GM19467 (cell line): Measurements from ENCODE around the gene KRTAP2-2.
"Not testable (repeated sequence)": the region's sequence is repeated elsewhere in the genome, so short reads cannot be mapped to it uniquely, and the experiment has no call there.

Experiments used
- ATAC-seq: cut with Tn5 transposase; IDR thresholded peaks from one replicate; pipeline ENCODE4 v1.9.1; 2021; ENCODE audit warnings: mild to moderate bottlenecking, moderate library complexity; ENCODE audit not compliant: unreplicated experiment

The KRTAP2-2 gene

GRCh38 chr17:41055130-41055529 lies at the start of gene KRTAP2-2:
Gene KRTAP2-2, minus strand, starts transcription at chr17:41055230. Its CDS starts 19 bp downstream, at chr17:41055211.
- not testable (repeated sequence) for ATAC-seq

GRCh38 chr17:41104386-41105038 lies 49.5 kb upstream of the KRTAP2-2 start:
- not testable (repeated sequence) for ATAC-seq

GRCh38 chr17:41103896-41104295 lies 48.9 kb upstream of the KRTAP2-2 start:
- ATAC-seq = no peak

- ATAC-seq = no peak
These were observed 46.7 kb upstream of the KRTAP2-2 start, which contains the start of gene KRTAP4-16 for GRCh38 chr17:41101586-41102259. Gene KRTAP4-16, minus strand, starts transcription at chr17:41102209. Its CDS starts 0 bp downstream, at chr17:41102209.

- not testable (repeated sequence) for ATAC-seq
These were observed 44.9 kb upstream of the KRTAP2-2 start for GRCh38 chr17:41099682-41100480.

GRCh38 chr17:41098481-41098880 lies 43.5 kb upstream of the KRTAP2-2 start:
- ATAC-seq = no peak

GRCh38 chr17:41098042-41098441 lies 43.0 kb upstream of the KRTAP2-2 start, which contains the start of gene KRTAP4-8:
Gene KRTAP4-8, minus strand, starts transcription at chr17:41098142. Its CDS starts 58 bp downstream, at chr17:41098084.
- no peak for ATAC-seq

GRCh38 chr17:41096055-41096454 lies 41.0 kb upstream of the KRTAP2-2 start:
- ATAC-seq = no peak

- ATAC-seq = not testable (repeated sequence)
These were observed 33.8 kb upstream of the KRTAP2-2 start for GRCh38 chr17:41088760-41089352.

- ATAC-seq = not testable (repeated sequence)
These were observed 29.2 kb upstream of the KRTAP2-2 start, which contains the start of gene KRTAP4-7 for GRCh38 chr17:41084100-41084856. Gene KRTAP4-7, plus strand, starts transcription at chr17:41084150. Its CDS starts 57 bp downstream, at chr17:41084207.

GRCh38 chr17:41083427-41083826 lies 28.4 kb upstream of the KRTAP2-2 start:
- not testable (repeated sequence) for ATAC-seq

GRCh38 chr17:41082626-41083025 lies 27.6 kb upstream of the KRTAP2-2 start:
- no peak for ATAC-seq

GRCh38 chr17:41076788-41077187 lies 21.8 kb upstream of the KRTAP2-2 start:
- no peak for ATAC-seq

- no peak for ATAC-seq
These were observed 18.6 kb upstream of the KRTAP2-2 start for GRCh38 chr17:41073676-41074075.

- no peak for ATAC-seq
These were observed 16.8 kb upstream of the KRTAP2-2 start for GRCh38 chr17:41071606-41072360.

- no peak for ATAC-seq
These were observed 14.0 kb upstream of the KRTAP2-2 start for GRCh38 chr17:41069031-41069430.

- ATAC-seq = no peak
These were observed 12.3 kb upstream of the KRTAP2-2 start for GRCh38 chr17:41067281-41067680.

GRCh38 chr17:41065829-41066624 lies 11.0 kb upstream of the KRTAP2-2 start, which contains the start of gene KRTAP2-4:
Gene KRTAP2-4, minus strand, starts transcription at chr17:41065879. Its CDS starts 34 bp downstream, at chr17:41065845.
- no peak for ATAC-seq
